ENCODE data around the gene TM7SF2.

The TM7SF2 gene

DNA sequence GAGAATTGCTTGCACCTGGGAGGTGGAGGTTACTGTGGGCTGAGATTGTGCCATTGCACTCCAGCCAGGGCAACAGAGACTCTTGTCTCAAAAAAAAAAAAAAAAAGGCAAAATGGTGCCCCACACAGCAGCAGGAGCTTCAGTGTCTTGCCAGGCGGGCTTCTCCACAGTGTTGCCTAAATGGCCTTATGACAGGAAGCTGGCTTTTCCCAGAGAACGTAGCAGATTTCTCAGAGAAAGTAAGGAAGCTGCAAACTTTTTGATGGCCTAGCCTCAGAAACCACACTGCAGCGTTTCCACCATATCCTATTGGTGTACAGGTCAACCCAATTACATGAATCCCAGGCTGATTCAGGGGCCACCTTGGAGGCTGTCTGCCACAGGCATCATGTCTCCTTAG is 45.7 kb downstream of the TM7SF2 start:
- DNase-seq (ENCODE audit: low read depth) = no peak

GRCh38 chr11:65159012-65159411 is 47.3 kb downstream of the TM7SF2 start:
- no peak for DNase-seq (ENCODE audit: low read depth)

DNA sequence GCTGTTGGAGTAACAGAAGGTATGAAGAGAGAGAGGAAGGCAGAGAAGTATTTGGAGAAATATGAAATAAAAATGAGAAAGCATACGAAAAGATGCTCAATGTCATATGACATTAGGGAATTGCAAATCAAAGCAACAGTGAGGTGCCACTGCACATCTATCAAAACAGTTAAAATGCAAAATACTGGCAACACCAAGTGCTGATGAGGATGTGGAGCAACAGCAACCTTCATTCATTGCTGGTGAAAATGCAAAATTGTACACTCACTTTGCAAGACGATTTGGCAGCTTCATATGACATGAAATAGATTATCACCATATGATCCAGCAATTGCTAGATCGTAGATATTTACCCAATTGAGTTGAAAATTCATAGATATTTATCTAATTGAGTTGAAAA is 49.0 kb downstream of the TM7SF2 start:
- no peak for DNase-seq (ENCODE audit: low read depth)

DNA sequence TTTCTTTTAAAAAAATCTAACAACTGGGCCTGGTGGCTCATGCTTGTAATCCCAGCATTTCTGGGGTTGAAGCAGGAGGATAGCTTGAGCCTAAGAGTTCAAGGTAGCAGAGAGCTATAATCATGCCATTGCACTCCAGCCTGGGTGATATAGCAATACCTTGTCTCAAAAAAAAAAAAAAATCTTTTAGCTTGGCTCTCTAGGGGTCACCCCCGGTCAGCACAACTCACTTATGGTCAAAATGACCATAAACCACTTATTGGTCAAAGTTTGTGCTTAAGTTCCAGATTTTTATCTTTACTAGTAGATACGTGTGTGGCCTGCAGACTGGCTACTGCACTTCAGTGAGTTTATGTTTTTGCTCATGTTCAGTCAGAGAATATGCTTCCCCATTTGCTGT is 52.0 kb downstream of the TM7SF2 start:
- DNase-seq (ENCODE audit: low read depth) = no peak

Data from stimulated activated CD4-positive, alpha-beta T cell treated with anti-CD3 and anti-CD28 coated beads, Interleukin-2, amount 100 ng/mL, for 4 hours (primary cell).